Measurements from ENCODE around the gene TNS3.

Gene TNS3

GRCh38 chr7:47290867-47291266, 291.0 kb downstream of the TNS3 start:
- DNase-seq (ENCODE audit: extremely low read depth, low read depth) = no peak
- TF ChIP-seq, protein P1, sequence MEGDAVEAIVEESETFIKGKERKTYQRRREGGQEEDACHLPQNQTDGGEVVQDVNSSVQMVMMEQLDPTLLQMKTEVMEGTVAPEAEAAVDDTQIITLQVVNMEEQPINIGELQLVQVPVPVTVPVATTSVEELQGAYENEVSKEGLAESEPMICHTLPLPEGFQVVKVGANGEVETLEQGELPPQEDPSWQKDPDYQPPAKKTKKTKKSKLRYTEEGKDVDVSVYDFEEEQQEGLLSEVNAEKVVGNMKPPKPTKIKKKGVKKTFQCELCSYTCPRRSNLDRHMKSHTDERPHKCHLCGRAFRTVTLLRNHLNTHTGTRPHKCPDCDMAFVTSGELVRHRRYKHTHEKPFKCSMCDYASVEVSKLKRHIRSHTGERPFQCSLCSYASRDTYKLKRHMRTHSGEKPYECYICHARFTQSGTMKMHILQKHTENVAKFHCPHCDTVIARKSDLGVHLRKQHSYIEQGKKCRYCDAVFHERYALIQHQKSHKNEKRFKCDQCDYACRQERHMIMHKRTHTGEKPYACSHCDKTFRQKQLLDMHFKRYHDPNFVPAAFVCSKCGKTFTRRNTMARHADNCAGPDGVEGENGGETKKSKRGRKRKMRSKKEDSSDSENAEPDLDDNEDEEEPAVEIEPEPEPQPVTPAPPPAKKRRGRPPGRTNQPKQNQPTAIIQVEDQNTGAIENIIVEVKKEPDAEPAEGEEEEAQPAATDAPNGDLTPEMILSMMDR (IDR thresholded peaks at IDR 0.05; ENCODE audit: low read depth, low read length, missing control alignments) = no peak
- no peak overlapping the region for H3K4me3 ChIP-seq (replicated peaks; ENCODE audit: low read depth, low read length)

DNA sequence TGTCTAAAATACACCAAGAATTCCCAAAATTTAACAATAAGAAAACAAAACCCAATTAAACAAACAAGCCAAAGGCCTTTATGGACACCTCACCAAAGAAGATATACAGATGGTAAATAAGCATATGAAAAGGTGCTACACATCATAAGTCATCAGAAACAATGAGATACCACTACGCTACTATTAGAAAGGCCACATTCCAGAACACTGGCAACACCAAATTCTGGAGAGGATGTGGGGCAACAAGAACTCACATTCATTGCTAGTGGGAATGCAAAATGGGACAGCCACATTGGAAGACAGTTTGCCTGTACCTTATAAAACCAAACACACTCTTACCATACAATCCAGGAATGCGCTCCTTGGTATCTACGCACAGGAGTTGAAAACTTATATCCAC, 291.4 kb downstream of the TNS3 start:
- H3K4me3 ChIP-seq (replicated peaks; ENCODE audit: low read depth, low read length) = no peak overlapping the region
- DNase-seq (ENCODE audit: extremely low read depth, low read depth) = no peak
- TF ChIP-seq, protein P1 (IDR thresholded peaks at IDR 0.05; ENCODE audit: low read depth, low read length, missing control alignments) = no peak

DNA sequence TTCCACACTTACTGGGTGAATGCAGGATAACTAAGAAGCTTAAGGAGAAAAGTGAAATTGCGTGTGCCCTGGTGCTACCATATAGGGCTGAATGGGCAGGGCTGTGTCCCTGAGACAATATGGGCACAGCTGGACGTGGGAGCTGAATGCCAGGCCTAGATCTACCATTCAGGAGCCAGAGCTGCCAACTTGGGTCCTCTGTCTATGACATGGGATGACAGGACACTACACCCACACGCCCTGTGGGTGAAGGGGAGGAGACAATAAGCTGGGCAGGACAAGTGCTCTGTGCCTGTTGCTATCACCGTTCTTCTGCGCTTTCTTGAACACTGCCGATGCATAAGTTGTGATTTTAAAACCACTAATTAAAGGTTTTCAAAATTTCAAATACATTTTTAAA, 293.9 kb downstream of the TNS3 start:
- no peak for DNase-seq (ENCODE audit: extremely low read depth, low read depth)
- no peak overlapping the region for H3K4me3 ChIP-seq (replicated peaks; ENCODE audit: low read depth, low read length)
- TF ChIP-seq, protein P1 (IDR thresholded peaks at IDR 0.05; ENCODE audit: low read depth, low read length, missing control alignments) = no peak

GRCh38 chr7:47285860-47286491, 295.9 kb downstream of the TNS3 start:
- no peak overlapping the region for H3K4me3 ChIP-seq (replicated peaks; ENCODE audit: low read depth, low read length)
- TF ChIP-seq, protein P1 (IDR thresholded peaks at IDR 0.05; ENCODE audit: low read depth, low read length, missing control alignments) = peak; percentile 41
- DNase-seq (ENCODE audit: extremely low read depth, low read depth) = peak; percentile 83

DNA sequence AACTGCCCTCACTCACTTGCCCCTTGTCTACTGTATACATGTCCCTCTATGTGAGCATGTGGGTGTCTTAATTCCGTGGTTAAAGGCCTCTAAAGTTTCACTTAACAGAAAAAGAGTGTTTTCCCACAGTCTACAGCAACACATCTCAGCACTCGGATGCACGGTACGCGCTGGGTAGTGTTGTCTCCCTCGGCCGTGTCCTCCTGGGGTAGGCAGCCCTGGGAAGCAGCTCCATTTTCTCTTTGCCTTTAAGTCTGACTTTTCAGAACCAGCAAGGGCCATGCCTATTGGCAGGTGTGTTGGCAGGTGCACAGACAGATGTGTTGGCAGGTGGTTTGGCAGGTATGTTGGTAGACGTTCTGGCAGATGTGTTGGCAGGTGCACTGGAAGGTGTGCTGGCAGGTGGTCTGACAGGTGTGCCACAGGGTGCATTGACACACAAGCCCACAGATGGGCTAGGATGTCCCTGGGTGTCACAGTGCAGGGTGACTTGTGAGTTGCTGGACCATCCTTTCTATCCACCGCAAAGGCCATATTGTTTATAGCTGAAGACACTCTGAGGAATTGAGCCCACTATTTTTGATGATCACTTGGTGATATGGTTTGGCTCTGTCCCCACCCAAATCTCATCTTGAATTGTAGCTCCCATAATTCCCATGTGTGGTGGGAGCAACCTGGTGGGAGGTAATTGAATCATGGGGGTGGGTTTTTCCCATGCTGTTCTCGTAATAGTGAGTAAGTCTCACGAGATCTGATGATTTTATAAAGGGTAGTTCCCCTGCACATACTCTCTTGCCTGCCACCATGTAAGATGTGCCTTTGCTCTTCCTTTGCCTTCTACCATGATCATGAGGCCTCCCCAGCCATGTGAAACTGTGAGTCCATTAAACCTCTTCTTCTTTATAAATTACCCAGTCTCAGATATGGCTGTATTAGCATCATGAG, 296.9 kb downstream of the TNS3 start:
- H3K4me3 ChIP-seq (replicated peaks; ENCODE audit: low read depth, low read length) = no peak overlapping the region
- TF ChIP-seq, protein P1 (IDR thresholded peaks at IDR 0.05; ENCODE audit: low read depth, low read length, missing control alignments) = no peak
- no peak for DNase-seq (ENCODE audit: extremely low read depth, low read depth)

DNA sequence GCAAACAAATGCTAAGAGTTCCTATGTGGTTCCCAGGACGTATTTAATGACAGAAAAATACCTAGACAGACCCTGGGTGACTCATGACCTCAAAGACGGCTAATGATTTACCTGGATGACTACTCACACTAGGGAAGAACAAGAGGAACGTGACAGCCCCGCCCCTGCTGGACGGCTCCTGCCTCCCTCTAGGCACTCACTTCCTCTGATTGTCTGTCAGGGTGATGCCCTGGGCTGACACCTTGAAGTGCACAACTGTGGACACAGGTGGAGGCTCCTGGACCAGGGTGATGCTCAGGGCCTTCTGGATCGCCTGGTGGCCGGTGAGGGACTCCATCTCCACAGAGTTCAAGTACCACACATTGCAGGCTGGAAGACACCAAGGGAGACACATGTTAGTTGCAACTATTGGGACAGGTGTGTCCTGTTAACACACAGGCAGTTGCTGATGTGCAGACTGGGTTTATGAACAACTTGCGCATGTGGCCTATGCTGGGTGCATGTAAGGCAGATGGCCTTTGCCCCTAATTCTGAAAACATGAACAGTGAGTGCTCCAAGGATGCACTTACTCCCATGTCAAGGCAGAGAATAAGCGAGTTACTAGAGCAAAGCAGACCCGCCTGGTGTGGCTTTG, 298.3 kb downstream of the TNS3 start:
- no peak overlapping the region for H3K4me3 ChIP-seq (replicated peaks; ENCODE audit: low read depth, low read length)
- no peak for DNase-seq (ENCODE audit: extremely low read depth, low read depth)
- TF ChIP-seq, protein P1 (IDR thresholded peaks at IDR 0.05; ENCODE audit: low read depth, low read length, missing control alignments) = no peak

Data from HFF-Myc (cell line).